Measurements from ENCODE around the gene SLC1A5. TPM values are rescaled to one million over a fixed set of nuclear protein-coding genes. Genes with fewer than 3 reads are reported as not detected.
A peak's percentile ranks its signal among the peaks of the same experiment; 100 is the strongest.

The SLC1A5 gene
- total RNA-seq, 4 donors from 2014 or later = 42.8 to 93.6 (median 66.7) TPM

- TF ChIP-seq POLR2A (IDR thresholded peaks at IDR 0.05; ENCODE audit: low read depth) (no peak), POLR2AphosphoS5 (IDR thresholded peaks at IDR 0.05) (no peak), EP300 (IDR thresholded peaks at IDR 0.05) (no peak)
- TF ChIP-seq, protein P1, sequence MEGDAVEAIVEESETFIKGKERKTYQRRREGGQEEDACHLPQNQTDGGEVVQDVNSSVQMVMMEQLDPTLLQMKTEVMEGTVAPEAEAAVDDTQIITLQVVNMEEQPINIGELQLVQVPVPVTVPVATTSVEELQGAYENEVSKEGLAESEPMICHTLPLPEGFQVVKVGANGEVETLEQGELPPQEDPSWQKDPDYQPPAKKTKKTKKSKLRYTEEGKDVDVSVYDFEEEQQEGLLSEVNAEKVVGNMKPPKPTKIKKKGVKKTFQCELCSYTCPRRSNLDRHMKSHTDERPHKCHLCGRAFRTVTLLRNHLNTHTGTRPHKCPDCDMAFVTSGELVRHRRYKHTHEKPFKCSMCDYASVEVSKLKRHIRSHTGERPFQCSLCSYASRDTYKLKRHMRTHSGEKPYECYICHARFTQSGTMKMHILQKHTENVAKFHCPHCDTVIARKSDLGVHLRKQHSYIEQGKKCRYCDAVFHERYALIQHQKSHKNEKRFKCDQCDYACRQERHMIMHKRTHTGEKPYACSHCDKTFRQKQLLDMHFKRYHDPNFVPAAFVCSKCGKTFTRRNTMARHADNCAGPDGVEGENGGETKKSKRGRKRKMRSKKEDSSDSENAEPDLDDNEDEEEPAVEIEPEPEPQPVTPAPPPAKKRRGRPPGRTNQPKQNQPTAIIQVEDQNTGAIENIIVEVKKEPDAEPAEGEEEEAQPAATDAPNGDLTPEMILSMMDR (IDR thresholded peaks at IDR 0.05) = no peak
- no peaks in the 10 kb centered on the region for H3K27me3 ChIP-seq
- peak overlapping the region in 1 of 4 donors; percentile 31 for H3K27ac ChIP-seq (replicated peaks in 1 of 4)
- 89% methylated on average over 14 of the region's 23 CpGs for WGBS
- no peak overlapping the region for H3K4me3 ChIP-seq
- no peak for DNase-seq (ENCODE audit: extremely low spot score)
- H3K36me3 ChIP-seq = peaks cover 37 to 98% (median 93%) of the 10 kb centered on the region in 4 donors
- peaks cover 31 to 71% (median 46%) of the 10 kb centered on the region in 4 donors for H3K4me1 ChIP-seq
- intact Hi-C loops (cut with DNase I) = no loop called here
- no peaks in the 10 kb centered on the region for H3K9me3 ChIP-seq
Measured at GRCh38 chr19:46732966-46733689, 55.3 kb downstream of the SLC1A5 start.

DNA sequence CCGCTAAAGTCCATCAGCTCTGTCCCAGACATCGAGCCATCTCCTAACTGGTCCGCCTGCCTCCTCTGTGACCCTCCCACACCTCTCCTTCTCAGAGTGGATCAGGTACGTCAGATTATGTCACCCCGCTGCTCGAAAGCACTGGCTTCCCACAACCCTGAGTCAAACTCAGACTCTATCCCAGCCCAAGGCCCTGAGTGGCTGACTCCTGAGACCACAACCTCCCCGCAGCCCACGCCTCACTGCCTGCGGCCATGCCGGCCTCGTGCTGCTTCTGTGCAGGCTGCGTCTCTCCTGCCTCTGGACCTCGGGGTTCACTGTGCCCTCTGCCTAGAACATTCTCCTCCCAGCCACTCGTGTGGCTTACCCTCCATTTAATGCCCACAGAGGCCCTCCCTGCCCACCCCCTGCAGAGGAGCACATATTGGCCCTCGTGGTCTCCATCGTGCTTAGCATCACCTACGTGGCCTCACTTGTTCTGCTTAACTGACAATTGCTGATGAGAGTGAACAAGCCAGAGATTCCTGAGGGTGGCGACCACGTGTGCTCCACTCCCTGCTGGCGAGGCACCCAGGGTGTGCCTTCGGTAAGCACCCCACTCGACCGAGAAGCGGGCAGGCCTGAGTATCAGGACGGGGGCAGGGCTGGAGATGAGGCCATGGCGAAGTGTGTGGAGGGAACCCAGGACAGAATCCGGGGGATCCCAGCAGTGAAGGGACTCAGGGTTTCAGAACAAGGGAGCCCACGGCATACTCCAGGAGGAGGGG, 56.0 kb downstream of the SLC1A5 start:
- no peak overlapping the region for H3K4me3 ChIP-seq
- H3K9me3 ChIP-seq = no peaks in the 10 kb centered on the region
- no peak overlapping the region for H3K27ac ChIP-seq (replicated peaks in 1 of 4)
- no peaks in the 10 kb centered on the region for H3K27me3 ChIP-seq
- H3K4me1 ChIP-seq = peaks cover 31 to 71% (median 46%) of the 10 kb centered on the region in 4 donors
- TF ChIP-seq POLR2AphosphoS5 (IDR thresholded peaks at IDR 0.05) = no peak
- TF ChIP-seq POLR2A (IDR thresholded peaks at IDR 0.05; ENCODE audit: low read depth) = no peak
- TF ChIP-seq, protein P1 (IDR thresholded peaks at IDR 0.05) = no peak
- TF ChIP-seq EP300 (IDR thresholded peaks at IDR 0.05) = no peak
- DNase-seq (ENCODE audit: extremely low spot score) = no peak
- H3K36me3 ChIP-seq = peaks cover 37 to 98% (median 94%) of the 10 kb centered on the region in 4 donors
- intact Hi-C loops (cut with DNase I) = no loop called here
- 85% methylated on average over 17 of the region's 28 CpGs for WGBS

GRCh38 chr19:46731584-46731983, 56.8 kb downstream of the SLC1A5 start:
- peaks cover 38 to 98% (median 94%) of the 10 kb centered on the region in 4 donors for H3K36me3 ChIP-seq
- H3K4me1 ChIP-seq = peaks cover 26 to 68% (median 46%) of the 10 kb centered on the region in 4 donors
- H3K27me3 ChIP-seq = no peaks in the 10 kb centered on the region
- WGBS = 78% methylated on average over 14 of the region's 14 CpGs
- intact Hi-C loops (cut with DNase I) = no loop called here
- DNase-seq (ENCODE audit: extremely low spot score) = no peak
- H3K27ac ChIP-seq (replicated peaks in 1 of 4) = no peak overlapping the region
- no peaks in the 10 kb centered on the region for H3K9me3 ChIP-seq
- no peak overlapping the region for H3K4me3 ChIP-seq
- TF ChIP-seq POLR2A (IDR thresholded peaks at IDR 0.05; ENCODE audit: low read depth) = no peak
- TF ChIP-seq, protein P1 (IDR thresholded peaks at IDR 0.05) = no peak

DNA sequence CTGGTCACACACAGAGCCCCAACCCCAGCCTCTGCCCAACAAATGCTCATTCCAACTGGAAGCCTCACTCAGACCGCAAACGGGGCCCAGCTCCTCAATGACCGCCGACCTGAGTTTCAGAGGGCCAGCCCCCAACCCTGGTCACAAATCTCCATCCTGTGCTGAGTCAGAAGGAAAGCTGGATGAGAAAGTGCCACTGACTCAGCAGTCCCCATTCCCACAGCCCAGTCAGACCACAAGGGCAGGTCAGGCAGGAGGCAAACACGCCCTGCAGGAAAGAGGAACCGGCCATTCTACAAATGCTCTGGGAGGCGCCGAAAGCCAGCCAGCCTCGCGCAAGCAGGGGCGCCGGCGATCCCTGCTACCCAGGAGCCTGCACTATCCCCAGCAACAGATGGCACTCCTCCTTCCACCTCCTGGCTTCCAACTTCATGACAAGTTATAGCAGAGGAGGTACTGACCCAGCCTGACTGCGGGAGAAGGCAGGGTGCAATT, 57.3 kb downstream of the SLC1A5 start:
- H3K9me3 ChIP-seq = no peaks in the 10 kb centered on the region
- no peaks in the 10 kb centered on the region for H3K27me3 ChIP-seq
- no peak overlapping the region for H3K27ac ChIP-seq (replicated peaks in 1 of 4)
- intact Hi-C loops (cut with DNase I) = no loop called here
- 63% methylated on average over 13 of the region's 14 CpGs for WGBS
- peaks cover 43 to 100% (median 97%) of the 10 kb centered on the region in 4 donors for H3K36me3 ChIP-seq
- peaks cover 20 to 63% (median 46%) of the 10 kb centered on the region in 4 donors for H3K4me1 ChIP-seq
- no peak overlapping the region for H3K4me3 ChIP-seq
- TF ChIP-seq EP300 (IDR thresholded peaks at IDR 0.05) (no peak), POLR2A (IDR thresholded peaks at IDR 0.05; ENCODE audit: low read depth) (no peak), POLR2AphosphoS5 (IDR thresholded peaks at IDR 0.05) (no peak)
- TF ChIP-seq, protein P1 (IDR thresholded peaks at IDR 0.05) = no peak
- no peak for DNase-seq (ENCODE audit: extremely low spot score)
